Panc1 (cell line): Measurements from ENCODE around the gene NFIB.

Experiments used
- POLR2AphosphoS5 ChIP-seq: IDR thresholded peaks from 2 replicates; pipeline ENCODE4 v1.6.1; 2012; ENCODE audit warnings: mild to moderate bottlenecking, low read depth, low read length, moderate library complexity
- TCF7L2 ChIP-seq: IDR thresholded peaks from 2 replicates; pipeline ENCODE4 v1.6.1; 2011; ENCODE audit warnings: mild to moderate bottlenecking, low read depth, low read length, inconsistent platforms
- TF ChIP-seq, protein P1 (sequence below): fragments of 450-650 bp; IDR thresholded peaks from 2 replicates; pipeline ENCODE4 v1.5.1; 2017; ENCODE audit warnings: mild to moderate bottlenecking

DNA sequence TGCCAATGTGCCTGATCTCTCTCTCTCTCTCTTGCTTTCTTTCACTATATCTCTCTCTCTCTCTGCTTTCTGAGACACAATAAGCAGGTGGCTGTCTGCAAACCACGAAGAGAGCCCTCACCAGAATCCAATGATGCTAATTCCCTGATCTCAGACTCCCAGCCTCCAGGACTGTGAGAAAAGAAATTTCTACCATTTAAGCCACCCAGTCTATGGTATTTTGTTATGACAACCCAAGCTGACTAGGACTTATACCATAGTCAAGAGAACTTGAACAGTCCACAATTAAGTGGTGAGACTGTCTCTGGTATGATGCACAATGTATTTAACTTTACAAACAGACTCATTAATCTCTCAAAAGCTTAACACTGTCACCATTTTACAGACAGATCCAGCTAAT lies 67.0 kb downstream of the NFIB start:
- no peak for TF ChIP-seq TCF7L2
- TF ChIP-seq, protein P1, sequence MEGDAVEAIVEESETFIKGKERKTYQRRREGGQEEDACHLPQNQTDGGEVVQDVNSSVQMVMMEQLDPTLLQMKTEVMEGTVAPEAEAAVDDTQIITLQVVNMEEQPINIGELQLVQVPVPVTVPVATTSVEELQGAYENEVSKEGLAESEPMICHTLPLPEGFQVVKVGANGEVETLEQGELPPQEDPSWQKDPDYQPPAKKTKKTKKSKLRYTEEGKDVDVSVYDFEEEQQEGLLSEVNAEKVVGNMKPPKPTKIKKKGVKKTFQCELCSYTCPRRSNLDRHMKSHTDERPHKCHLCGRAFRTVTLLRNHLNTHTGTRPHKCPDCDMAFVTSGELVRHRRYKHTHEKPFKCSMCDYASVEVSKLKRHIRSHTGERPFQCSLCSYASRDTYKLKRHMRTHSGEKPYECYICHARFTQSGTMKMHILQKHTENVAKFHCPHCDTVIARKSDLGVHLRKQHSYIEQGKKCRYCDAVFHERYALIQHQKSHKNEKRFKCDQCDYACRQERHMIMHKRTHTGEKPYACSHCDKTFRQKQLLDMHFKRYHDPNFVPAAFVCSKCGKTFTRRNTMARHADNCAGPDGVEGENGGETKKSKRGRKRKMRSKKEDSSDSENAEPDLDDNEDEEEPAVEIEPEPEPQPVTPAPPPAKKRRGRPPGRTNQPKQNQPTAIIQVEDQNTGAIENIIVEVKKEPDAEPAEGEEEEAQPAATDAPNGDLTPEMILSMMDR, result no peak
- TF ChIP-seq POLR2AphosphoS5, result no peak
